GM20000 (cell line): ENCODE data around the gene CHD8.

Experiments used
- DNase-seq: peaks from one replicate; pipeline ENCODE4 v3.0.0; 2012; ENCODE audit warnings: low spot score
- TF ChIP-seq, protein P1 (sequence below): IDR thresholded peaks from 2 replicates; pipeline ENCODE4 v1.5.1; 2012; ENCODE audit warnings: mild to moderate bottlenecking, control low read depth; ENCODE audit errors: extremely low read depth, missing control alignments

The CHD8 gene

DNA sequence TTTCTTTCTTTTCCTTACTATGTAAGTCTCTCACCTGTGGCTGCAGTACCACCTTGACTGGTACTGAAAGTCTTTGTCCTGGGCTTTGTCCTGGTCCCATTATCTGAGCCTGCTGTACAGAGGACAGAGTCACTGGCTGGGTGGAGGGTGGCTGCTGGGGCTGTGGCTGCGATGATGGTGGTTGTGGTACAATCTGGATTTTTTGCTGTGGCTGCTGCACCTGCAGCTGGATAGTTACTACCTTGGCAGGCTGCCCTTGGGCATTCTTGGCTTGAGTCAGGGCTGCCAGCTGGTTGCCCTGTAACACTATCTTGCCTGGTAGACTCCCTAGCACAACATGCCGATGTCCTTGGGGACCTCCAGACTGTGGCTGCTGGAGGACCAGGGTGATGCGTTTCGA lies 27.0 kb downstream of the CHD8 start:
- no peak for DNase-seq
- TF ChIP-seq, protein P1, sequence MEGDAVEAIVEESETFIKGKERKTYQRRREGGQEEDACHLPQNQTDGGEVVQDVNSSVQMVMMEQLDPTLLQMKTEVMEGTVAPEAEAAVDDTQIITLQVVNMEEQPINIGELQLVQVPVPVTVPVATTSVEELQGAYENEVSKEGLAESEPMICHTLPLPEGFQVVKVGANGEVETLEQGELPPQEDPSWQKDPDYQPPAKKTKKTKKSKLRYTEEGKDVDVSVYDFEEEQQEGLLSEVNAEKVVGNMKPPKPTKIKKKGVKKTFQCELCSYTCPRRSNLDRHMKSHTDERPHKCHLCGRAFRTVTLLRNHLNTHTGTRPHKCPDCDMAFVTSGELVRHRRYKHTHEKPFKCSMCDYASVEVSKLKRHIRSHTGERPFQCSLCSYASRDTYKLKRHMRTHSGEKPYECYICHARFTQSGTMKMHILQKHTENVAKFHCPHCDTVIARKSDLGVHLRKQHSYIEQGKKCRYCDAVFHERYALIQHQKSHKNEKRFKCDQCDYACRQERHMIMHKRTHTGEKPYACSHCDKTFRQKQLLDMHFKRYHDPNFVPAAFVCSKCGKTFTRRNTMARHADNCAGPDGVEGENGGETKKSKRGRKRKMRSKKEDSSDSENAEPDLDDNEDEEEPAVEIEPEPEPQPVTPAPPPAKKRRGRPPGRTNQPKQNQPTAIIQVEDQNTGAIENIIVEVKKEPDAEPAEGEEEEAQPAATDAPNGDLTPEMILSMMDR: no peak

DNA sequence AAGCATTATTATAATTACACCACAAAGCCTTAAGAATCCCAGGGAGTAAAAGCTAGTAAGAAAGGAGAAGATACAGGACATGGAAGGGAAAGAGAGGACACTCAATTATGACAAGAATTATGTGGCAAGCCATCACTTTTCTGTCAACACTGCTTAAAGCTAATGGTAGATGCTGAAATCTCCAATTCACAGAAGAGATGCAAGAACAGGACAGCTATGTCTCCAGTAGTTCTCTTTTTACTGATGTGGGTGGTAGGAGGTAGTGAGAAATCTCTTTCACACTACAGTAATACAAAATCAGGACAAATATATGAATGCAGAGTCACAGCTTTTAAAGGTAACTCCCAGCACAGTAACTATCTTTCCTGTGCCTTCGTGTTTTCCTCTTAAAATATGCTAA lies 29.2 kb downstream of the CHD8 start:
- TF ChIP-seq, protein P1: no peak
- no peak for DNase-seq

DNA sequence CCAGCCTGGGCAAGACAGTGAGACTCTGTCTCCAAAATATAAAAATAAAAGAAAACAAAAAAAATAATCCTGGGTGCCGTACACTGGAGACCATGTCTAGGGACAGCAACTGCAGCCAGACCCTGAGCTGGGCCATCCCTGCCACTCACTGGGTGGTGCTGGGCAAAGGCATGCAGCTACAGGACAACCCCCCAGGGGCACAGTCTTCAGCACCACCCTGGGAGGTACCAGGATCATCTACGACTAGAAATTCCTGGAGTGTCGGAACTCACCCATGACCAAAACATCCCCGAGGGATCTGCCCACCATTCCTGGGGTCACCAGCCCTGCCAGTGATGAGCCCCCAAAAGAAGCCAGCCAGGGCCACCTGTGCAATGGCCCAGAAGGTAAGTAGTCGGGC lies 36.4 kb downstream of the CHD8 start:
- no peak for DNase-seq
- TF ChIP-seq, protein P1: no peak

DNA sequence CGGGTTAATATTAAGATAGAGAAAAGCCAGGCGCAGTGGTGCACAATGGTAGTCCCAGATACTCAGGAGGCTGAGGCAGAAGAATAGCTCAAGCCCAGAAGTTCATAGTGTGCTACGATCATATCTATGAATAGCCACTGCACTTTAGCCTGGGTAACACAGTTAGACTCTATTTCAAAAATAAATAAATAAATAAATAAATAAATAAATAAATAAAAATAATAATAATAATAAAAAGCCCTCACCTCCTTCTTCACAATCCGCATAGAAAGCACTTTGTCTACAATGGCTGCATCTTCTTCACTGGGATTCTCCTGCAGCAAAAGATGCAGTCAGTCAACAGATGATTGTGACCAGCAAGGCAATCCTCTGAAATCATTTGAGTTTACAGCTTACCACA lies 40.6 kb downstream of the CHD8 start:
- TF ChIP-seq, protein P1: no peak
- no peak for DNase-seq

DNA sequence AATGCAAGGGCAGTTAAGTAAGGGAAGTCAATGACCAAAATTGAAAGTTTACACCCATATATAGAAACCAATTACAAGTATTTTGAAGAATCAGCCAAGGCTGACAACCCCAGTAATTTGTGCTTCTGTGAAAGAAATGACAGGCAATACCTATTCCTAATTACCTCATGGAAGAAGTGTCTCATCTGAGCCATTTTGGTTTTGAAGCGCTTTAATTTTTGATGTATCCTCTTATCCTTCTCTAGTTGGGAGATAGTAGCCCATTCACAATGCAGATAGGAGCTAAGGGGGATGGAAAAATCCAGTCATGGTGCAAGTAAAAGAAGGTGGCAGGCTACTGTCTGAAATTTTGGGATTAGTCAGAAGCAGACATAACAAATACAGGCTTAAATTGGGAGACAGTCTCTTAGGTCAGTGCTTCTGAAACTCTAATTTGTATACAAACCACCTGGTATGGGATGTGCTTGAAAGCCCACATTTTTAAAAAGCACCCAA lies 41.7 kb downstream of the CHD8 start:
- DNase-seq: peak; percentile 46
- TF ChIP-seq, protein P1: no peak

DNA sequence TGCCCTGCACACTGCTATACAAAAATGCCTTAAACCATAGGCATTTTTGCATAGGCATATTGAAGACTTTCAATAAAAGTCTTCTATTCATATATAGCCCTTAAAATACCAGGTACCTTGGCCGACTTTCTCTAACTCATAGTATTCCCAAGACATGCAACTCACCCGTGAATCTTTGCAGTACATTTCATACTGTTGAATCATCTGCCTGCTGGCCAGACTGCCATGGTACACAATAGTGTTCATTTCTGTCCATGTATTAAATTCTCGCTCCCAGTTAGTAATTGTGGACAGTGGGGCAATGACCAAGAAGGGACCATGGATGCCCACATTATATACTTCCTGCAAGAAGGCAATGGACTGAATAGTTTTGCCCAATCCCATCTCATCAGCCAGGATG lies 47.8 kb downstream of the CHD8 start:
- TF ChIP-seq, protein P1: no peak
- no peak for DNase-seq

DNA sequence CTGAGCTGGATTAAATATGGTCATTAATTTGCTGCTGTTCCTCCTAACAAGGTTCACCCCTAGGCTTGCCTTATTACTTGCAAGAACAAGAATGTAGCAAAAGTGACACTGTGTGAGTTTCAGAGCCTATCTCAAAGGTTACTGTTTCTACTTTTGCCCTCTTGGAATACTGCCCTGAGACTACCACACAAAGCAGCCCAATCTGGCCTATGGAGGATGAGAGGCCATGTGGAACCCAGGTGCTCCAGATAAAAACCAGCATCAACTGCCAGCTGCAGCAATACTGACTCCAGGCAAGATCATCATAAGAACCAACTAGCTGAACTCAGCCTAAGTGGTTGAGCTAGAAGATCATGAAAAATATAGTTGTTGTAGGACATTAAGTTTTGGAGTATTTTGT lies 49.7 kb downstream of the CHD8 start:
- TF ChIP-seq, protein P1: no peak

More for the DNA sequence above, 49.7 kb downstream of the CHD8 start:
- DNase-seq: no peak
